Transverse colon (tissue), 4 donors: ENCODE data around the gene CADM2.

ENCODE experiments used
- EP300 ChIP-seq: sonication (generic); formaldehyde crosslinking; IDR thresholded peaks from one replicate; pipeline ENCODE4 v1.6.1; 2017; ENCODE audit warnings: antibody characterized with exemption, low read depth
- POLR2A ChIP-seq: fragments of 450-650 bp; IDR thresholded peaks from one replicate; pipeline ENCODE4 v1.6.1; 2016; ENCODE audit warnings: antibody characterized with exemption, mild to moderate bottlenecking, moderate library complexity
- POLR2AphosphoS5 ChIP-seq, 3 donors: sonication (generic); formaldehyde crosslinking; IDR thresholded peaks; one replicate each; pipeline ENCODE4 v1.6.1; 2016; ENCODE audit warnings: antibody characterized with exemption in 3 of 3
- TF ChIP-seq, protein P1 (sequence below), 5 experiments: fragments of 200-600 bp in 3 of 5; fragments of 450-650 bp in 2 of 5; sonication (generic) in 3 of 5; IDR thresholded peaks; 1 replicate in 2 of 5; 2 replicates in 3 of 5; pipeline ENCODE4 v1.5.1; 2016 to 2017; ENCODE audit warnings: antibody characterized with exemption in 5 of 5, inconsistent platforms in 3 of 5, mild to moderate bottlenecking in 2 of 5, moderate library complexity in 1 of 5

DNA sequence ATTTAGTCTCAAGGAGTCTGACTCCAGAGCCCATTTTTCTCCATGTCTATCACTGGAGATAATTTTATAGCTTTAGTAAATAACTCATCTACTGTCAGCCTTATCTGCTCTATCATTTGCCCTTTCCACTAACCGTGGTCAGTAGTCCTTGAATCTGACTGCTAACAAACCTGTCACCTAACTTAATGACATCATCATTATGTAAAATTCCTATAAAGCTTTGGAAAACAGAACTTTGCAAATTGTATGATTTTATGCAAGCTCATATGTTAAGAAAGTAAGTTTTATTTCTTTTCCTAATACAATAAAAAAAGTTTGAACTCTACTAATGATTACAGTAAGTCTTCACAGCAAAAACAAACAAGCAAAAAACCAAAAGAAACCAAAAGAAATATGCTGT lies 293.9 kb downstream of the CADM2 start:
- TF ChIP-seq, protein P1, sequence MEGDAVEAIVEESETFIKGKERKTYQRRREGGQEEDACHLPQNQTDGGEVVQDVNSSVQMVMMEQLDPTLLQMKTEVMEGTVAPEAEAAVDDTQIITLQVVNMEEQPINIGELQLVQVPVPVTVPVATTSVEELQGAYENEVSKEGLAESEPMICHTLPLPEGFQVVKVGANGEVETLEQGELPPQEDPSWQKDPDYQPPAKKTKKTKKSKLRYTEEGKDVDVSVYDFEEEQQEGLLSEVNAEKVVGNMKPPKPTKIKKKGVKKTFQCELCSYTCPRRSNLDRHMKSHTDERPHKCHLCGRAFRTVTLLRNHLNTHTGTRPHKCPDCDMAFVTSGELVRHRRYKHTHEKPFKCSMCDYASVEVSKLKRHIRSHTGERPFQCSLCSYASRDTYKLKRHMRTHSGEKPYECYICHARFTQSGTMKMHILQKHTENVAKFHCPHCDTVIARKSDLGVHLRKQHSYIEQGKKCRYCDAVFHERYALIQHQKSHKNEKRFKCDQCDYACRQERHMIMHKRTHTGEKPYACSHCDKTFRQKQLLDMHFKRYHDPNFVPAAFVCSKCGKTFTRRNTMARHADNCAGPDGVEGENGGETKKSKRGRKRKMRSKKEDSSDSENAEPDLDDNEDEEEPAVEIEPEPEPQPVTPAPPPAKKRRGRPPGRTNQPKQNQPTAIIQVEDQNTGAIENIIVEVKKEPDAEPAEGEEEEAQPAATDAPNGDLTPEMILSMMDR (IDR thresholded peaks at IDR 0.05): no peak
- TF ChIP-seq EP300: no peak
- no peak for TF ChIP-seq POLR2AphosphoS5 (IDR thresholded peaks at IDR 0.05)
- TF ChIP-seq POLR2A: no peak
